ENCODE results near the gene HBG2. TPM values are rescaled to one million over a fixed set of nuclear protein-coding genes. Genes with fewer than 3 reads are reported as not detected.

Gene HBG2
- total and polyA plus RNA-seq, 9 of the 15 experiments (the other 6 are each of a cell fraction or from before 2014, with no cell fraction given), result 1,626 to 58,619 (median 10,515) TPM

GRCh38 chr11:5227681-5228080 is 26.9 kb downstream of the HBG2 start (continued):
- TF ChIP-seq PRDM10 (IDR thresholded peaks at IDR 0.05; ENCODE audit: partially characterized antibody) (peak; percentile 46), ZNF830 (CRISPR knock-in tag; IDR thresholded peaks at IDR 0.05) (no peak), FOXA3 (CRISPR knock-in tag; conservative IDR thresholded peaks at IDR 0.05 in 1 of 2, IDR thresholded peaks at IDR 0.05 in 1 of 2) (no peak)

GRCh38 chr11:5226732-5227310 is 27.8 kb downstream of the HBG2 start, which contains the start of gene HBB:
TSS of gene HBB (minus strand) at chr11:5227071. CDS start at chr11:5227021, 50 bp downstream.
- H3K9me1 ChIP-seq (ENCODE audit: control insufficient read depth, insufficient read depth, low read length), result no peaks in the 10 kb centered on the region
- H3K9me3 ChIP-seq (replicated peaks; ENCODE audit: control insufficient read depth, insufficient read depth, low read depth, low read length), result no peaks in the 10 kb centered on the region
- H2AFZ ChIP-seq (ENCODE audit: low read depth, low read length), result peak within 1 kb of the TSS; percentile 25
- CTCF ChIA-PET (ENCODE audit: low intra/inter-chr PET ratio), result interaction anchor here (0.7 kb wide), 1 partner anchor 104 kb away, joined by 3 read pairs; no protein-coding TSS in a partner anchor
- H3K4me1 ChIP-seq (replicated peaks in 1 of 2; ENCODE audit: control insufficient read depth in 2 of 2, insufficient read depth in 2 of 2, low read length in 2 of 2), result peaks cover 9 to 17% of the 10 kb centered on the region in 2 experiments; a peak in 4 of 5 replicates
- no TSS peak for BruUV-seq (replicated peaks)
- ATAC-seq (no peak), DNase-seq (ENCODE audit: extremely low read depth in 1 of 4, low spot score in 3 of 4) (no peak), FAIRE-seq (no peak)
- H3K4me3 ChIP-seq, result no peak within 1 kb of the TSS
- H3K27ac ChIP-seq (ENCODE audit: extremely low read depth, low read depth, low read length), result no peak within 1 kb of the TSS
- H3K27me3 ChIP-seq (ENCODE audit: control insufficient read depth in 2 of 2, insufficient read depth in 2 of 2, low read length in 2 of 2), result no peaks in the 10 kb centered on the region
- no peaks in the 10 kb centered on the region for H3K79me2 ChIP-seq (ENCODE audit: control insufficient read depth, insufficient read depth, low read length)
- intact Hi-C loops (cut with micrococcal nuclease), result no loop called here
- no peaks in the 10 kb centered on the region for H3K36me3 ChIP-seq (ENCODE audit: control insufficient read depth, insufficient read depth, low read length)
- H3K4me2 ChIP-seq (ENCODE audit: insufficient read depth, low read length), result no peak within 1 kb of the TSS
- WGBS (ENCODE audit: insufficient coverage, low coverage, missing lambda C conversion rate), result 93% methylated on average over 3 of the region's 3 CpGs
- in situ Hi-C loops (cut with MboI), result no loop called here
- POLR2A ChIA-PET, result no interaction called here
- H3K9ac ChIP-seq (ENCODE audit: insufficient read depth in 1 of 2, low read depth in 2 of 2, low read length in 2 of 2), result no peak within 1 kb of the TSS
- H4K20me1 ChIP-seq (replicated peaks; ENCODE audit: control insufficient read depth, insufficient read depth, low read length), result no peaks in the 10 kb centered on the region
- TF ChIP-seq CHCHD3 (CRISPR knock-in tag; IDR thresholded peaks at IDR 0.05) (no peak), CBX8 (IDR thresholded peaks at IDR 0.05; ENCODE audit: borderline replicate concordance, extremely low read depth, low read depth, low read length, poor library complexity, severe bottlenecking) (no peak), NFE2L1 (tag; IDR thresholded peaks at IDR 0.05; ENCODE audit: borderline replicate concordance, low read depth) (no peak), PTTG1 (tag; IDR thresholded peaks at IDR 0.05; ENCODE audit: low read depth) (no peak), ZBTB33 (CRISPR knock-in tag; IDR thresholded peaks at IDR 0.05) (no peak), ZBTB9 (CRISPR knock-in tag; IDR thresholded peaks at IDR 0.05) (no peak), PHF8 (IDR thresholded peaks at IDR 0.05; ENCODE audit: borderline replicate concordance, low read length) (no peak)
